Adipose tissue (tissue), 3 donors: ENCODE data around the gene B3GALT4. TPM values are rescaled to one million over a fixed set of nuclear protein-coding genes. Genes with fewer than 3 reads are reported as not detected.
"Not testable (repeated sequence)": the region's sequence is repeated elsewhere in the genome, so short reads cannot be mapped to it uniquely, and the experiment has no call there.

ENCODE experiments used
- H3K27ac ChIP-seq: one replicate; pipeline ENCODE4 v1.5.1; 2013; ENCODE audit warnings: low read depth, low read length
- WGBS, 3 donors: extraction: QIAGEN DNeasy Blood & Tissue Kit; methylation state at CpG; one replicate each; pipeline ENCODE4 v1.1.7; 2013; 5-methylcytosine and 5-hydroxymethylcytosine counted together
- polyA plus RNA-seq, 3 donors: library from polyadenylated mRNA; stranded (reverse); fragments of 200-250 nt; gene quantifications; one replicate each; pipeline ENCODE4 v1.2.3, GENCODE V29; 2013
- donor health status: healthy with polysubstance abuse.
- donor health status: Bipolar disorder and iron deficiency.
- donor health status: healthy.

The B3GALT4 gene
- 1 to 10 TPM; 4.0 to 9.3 (median 8.5) TPM for polyA plus RNA-seq

GRCh38 chr6:33276864-33277662 is at the start of gene B3GALT4:
Gene B3GALT4, plus strand, starts transcription at chr6:33277123. Its CDS starts 297 bp downstream, at chr6:33277420.
- H3K27ac ChIP-seq: peak within 1 kb of the TSS; percentile 63
- 1 to 9% (median 1%) methylated on average over 57 to 80 of the region's 80 CpGs for WGBS, 3 donors

GRCh38 chr6:33235221-33235634 is 41.7 kb upstream of the B3GALT4 start:
- WGBS, 3 donors: 23 to 28% (median 25%) methylated on average over 6 of the region's 6 CpGs
- H3K27ac ChIP-seq: no peak overlapping the region

- H3K27ac ChIP-seq: no peak overlapping the region
Measured at GRCh38 chr6:33236328-33236727, 40.6 kb upstream of the B3GALT4 start.

GRCh38 chr6:33236852-33237251 is 40.1 kb upstream of the B3GALT4 start:
- H3K27ac ChIP-seq: no peak overlapping the region
- 87 to 89% (median 89%) methylated on average over 6 of the region's 6 CpGs for WGBS, 3 donors

- 40 to 62% (median 60%) methylated on average over 2 of the region's 2 CpGs for WGBS, 3 donors
- H3K27ac ChIP-seq: no peak overlapping the region
Measured at GRCh38 chr6:33237741-33238140, 39.2 kb upstream of the B3GALT4 start.

- no peak overlapping the region for H3K27ac ChIP-seq
- whole genome bisulfite sequencing, 3 donors: 43 to 67% (median 51%) methylated on average over 3 of the region's 3 CpGs
Measured at GRCh38 chr6:33241968-33242367, 35.0 kb upstream of the B3GALT4 start.

GRCh38 chr6:33243476-33243875 is 33.4 kb upstream of the B3GALT4 start:
- no peak overlapping the region for H3K27ac ChIP-seq
- WGBS, 3 donors: 37 to 45% (median 41%) methylated on average over 1 of the region's 1 CpG

- H3K27ac ChIP-seq: peak overlapping the region; percentile 44
- 2 to 4% (median 3%) methylated on average over 28 of the region's 28 CpGs for WGBS, 3 donors
Measured at GRCh38 chr6:33247977-33248642, 28.8 kb upstream of the B3GALT4 start.

- WGBS, 3 donors: 0% methylated on average over 17 to 18 of the region's 18 CpGs
- H3K27ac ChIP-seq: peak overlapping the region; percentile 44
Measured at GRCh38 chr6:33248643-33248931, 28.3 kb upstream of the B3GALT4 start.

GRCh38 chr6:33248932-33249731 is 27.8 kb upstream of the B3GALT4 start:
- 0% methylated on average over 58 of the region's 58 CpGs for WGBS, 3 donors
- H3K27ac ChIP-seq: peak overlapping the region; percentile 44

- H3K27ac ChIP-seq: peak overlapping the region; percentile 85
- 11 to 17% (median 17%) methylated on average over 15 of the region's 15 CpGs for WGBS, 3 donors
Measured at GRCh38 chr6:33249732-33250630, 26.9 kb upstream of the B3GALT4 start.

- H3K27ac ChIP-seq: no peak overlapping the region
- WGBS, 3 donors: 93 to 97% (median 95%) methylated on average over 13 of the region's 13 CpGs
Measured at GRCh38 chr6:33250731-33251130, 26.2 kb upstream of the B3GALT4 start.

- 73 to 82% (median 78%) methylated on average over 6 of the region's 6 CpGs for WGBS, 3 donors
- no peak overlapping the region for H3K27ac ChIP-seq
Measured at GRCh38 chr6:33251395-33252012, 25.4 kb upstream of the B3GALT4 start.

GRCh38 chr6:33252759-33253158 is 24.2 kb upstream of the B3GALT4 start:
- H3K27ac ChIP-seq: no peak overlapping the region

GRCh38 chr6:33254591-33254990 is 22.3 kb upstream of the B3GALT4 start:
- WGBS, 3 donors: 89 to 91% (median 91%) methylated on average over 4 of the region's 4 CpGs
- H3K27ac ChIP-seq: no peak overlapping the region

- no peak overlapping the region for H3K27ac ChIP-seq
- WGBS, 3 donors: 41 to 93% (median 91%) methylated on average over 5 of the region's 5 CpGs
Measured at GRCh38 chr6:33259032-33259431, 17.9 kb upstream of the B3GALT4 start.

GRCh38 chr6:33262490-33262889 is 14.4 kb upstream of the B3GALT4 start:
- 97 to 98% (median 98%) methylated on average over 3 of the region's 3 CpGs for WGBS, 3 donors

GRCh38 chr6:33264015-33264414 is 12.9 kb upstream of the B3GALT4 start:
- 82 to 87% (median 86%) methylated on average over 7 of the region's 7 CpGs for WGBS, 3 donors
- no peak overlapping the region for H3K27ac ChIP-seq

More at GRCh38 chr6:33262490-33262889, 14.4 kb upstream of the B3GALT4 start:
- H3K27ac ChIP-seq: not testable (repeated sequence)
